Parathyroid adenoma (tissue), 2 donors: ENCODE measurements around the gene PPP1R14B.

Experiments
- H2AFZ ChIP-seq: fragments of 300-600 bp; sonication (generic); one replicate; pipeline ENCODE4 v1.7.0; 2017; ENCODE audit warnings: antibody characterized with exemption, mild to moderate bottlenecking
- H3K27ac ChIP-seq: fragments of 300-600 bp; sonication (generic); one replicate; pipeline ENCODE4 v1.7.0; 2017
- H3K27me3 ChIP-seq: fragments of 300-600 bp; sonication (generic); one replicate; pipeline ENCODE4 v1.7.0; 2017; ENCODE audit warnings: low read length; ENCODE audit not compliant: control insufficient read depth, insufficient read depth
- H3K36me3 ChIP-seq: fragments of 300-600 bp; sonication (generic); one replicate; pipeline ENCODE4 v1.7.0; 2017; ENCODE audit warnings: low read length; ENCODE audit not compliant: control insufficient read depth, insufficient read depth
- H3K4me1 ChIP-seq: fragments of 300-600 bp; sonication (generic); one replicate; pipeline ENCODE4 v1.7.0; 2017; ENCODE audit warnings: control low read depth
- H3K4me2 ChIP-seq: fragments of 300-600 bp; sonication (generic); one replicate; pipeline ENCODE4 v1.7.0; 2017; ENCODE audit warnings: low read length
- H3K4me3 ChIP-seq: fragments of 300-600 bp; sonication (generic); one replicate; pipeline ENCODE4 v1.7.0; 2017; ENCODE audit warnings: low read depth, low read length
- H3K79me2 ChIP-seq: fragments of 300-600 bp; sonication (generic); one replicate; pipeline ENCODE4 v1.7.0; 2017; ENCODE audit warnings: control low read depth
- H3K9ac ChIP-seq: fragments of 300-600 bp; sonication (generic); one replicate; pipeline ENCODE4 v1.7.0; 2017; ENCODE audit warnings: mild to moderate bottlenecking
- H3K9me3 ChIP-seq: fragments of 300-600 bp; sonication (generic); one replicate; pipeline ENCODE4 v1.7.0; 2017; ENCODE audit warnings: low read length; ENCODE audit not compliant: control insufficient read depth
- CTCF ChIP-seq: fragments of 300-600 bp; sonication (generic); IDR thresholded peaks from one replicate; pipeline ENCODE4 v1.7.0; 2017; ENCODE audit warnings: antibody characterized with exemption, mild to moderate bottlenecking
- donor health status: primary hyperparathyroidism.

PPP1R14B gene

GRCh38 chr11:64207256-64208085 lies 39.3 kb downstream of the PPP1R14B start:
- H3K4me1 ChIP-seq: peaks cover 4% of the 10 kb centered on the region
- no peaks in the 10 kb centered on the region for H3K27me3 ChIP-seq

GRCh38 chr11:64206457-64207255 lies 40.1 kb downstream of the PPP1R14B start, which contains the start of gene FERMT3:
TSS of gene FERMT3 (plus strand) at chr11:64206721. CDS start at chr11:64207365, 644 bp downstream.
- Histone ChIP-seq H3K4me1 (peaks cover 4% of the 10 kb centered on the region), H3K4me2 (peak within 1 kb of the TSS; percentile 5), H2AFZ (no peak within 1 kb of the TSS), H3K79me2 (no peaks in the 10 kb centered on the region), H3K27me3 (no peaks in the 10 kb centered on the region), H3K36me3 (no peaks in the 10 kb centered on the region), H3K27ac (peak within 1 kb of the TSS; percentile 60), H3K9me3 (no peaks in the 10 kb centered on the region), H3K9ac (no peak within 1 kb of the TSS), H3K4me3 (peak within 1 kb of the TSS; percentile 9)
- no peak for TF ChIP-seq CTCF

More at GRCh38 chr11:64207256-64208085, 39.3 kb downstream of the PPP1R14B start:
- Histone ChIP-seq H2AFZ (no peak overlapping the region), H3K36me3 (no peaks in the 10 kb centered on the region), H3K9ac (no peak overlapping the region), H3K4me3 (peak overlapping the region; percentile 9), H3K79me2 (no peaks in the 10 kb centered on the region), H3K9me3 (no peaks in the 10 kb centered on the region), H3K4me2 (no peak overlapping the region), H3K27ac (peak overlapping the region; percentile 60)
- TF ChIP-seq CTCF: no peak

GRCh38 chr11:64204464-64204989 lies 42.2 kb downstream of the PPP1R14B start:
- Histone ChIP-seq H3K79me2 (no peaks in the 10 kb centered on the region), H3K36me3 (no peaks in the 10 kb centered on the region), H3K27me3 (no peaks in the 10 kb centered on the region), H3K4me3 (no peak overlapping the region), H3K9ac (no peak overlapping the region), H3K9me3 (no peaks in the 10 kb centered on the region), H3K4me2 (no peak overlapping the region), H3K4me1 (peaks cover 4% of the 10 kb centered on the region), H2AFZ (no peak overlapping the region), H3K27ac (peak overlapping the region; percentile 24)
- TF ChIP-seq CTCF: peak; percentile 73

GRCh38 chr11:64204080-64204440 lies 42.7 kb downstream of the PPP1R14B start:
- Histone ChIP-seq H3K4me1 (peaks cover 4% of the 10 kb centered on the region), H3K4me3 (no peak overlapping the region), H3K27ac (peak overlapping the region; percentile 24), H3K27me3 (no peaks in the 10 kb centered on the region), H3K9ac (no peak overlapping the region), H2AFZ (no peak overlapping the region), H3K79me2 (no peaks in the 10 kb centered on the region), H3K36me3 (no peaks in the 10 kb centered on the region), H3K9me3 (no peaks in the 10 kb centered on the region), H3K4me2 (no peak overlapping the region)
- no peak for TF ChIP-seq CTCF
